Left ventricle myocardium inferior (tissue), 1 donor: ENCODE data around the gene LCE1E. TPM values are rescaled to one million over a fixed set of nuclear protein-coding genes. Genes with fewer than 3 reads are reported as not detected.

Experiments used
- DNase-seq: peaks from one replicate; pipeline ENCODE4 v3.0.0-alpha.2; 2020
- H3K27ac ChIP-seq: fragments of 200-600 bp; replicated peaks from 2 replicates; pipeline ENCODE4 v1.8.0; 2021
- H3K27me3 ChIP-seq: fragments of 200-600 bp; 2 replicates; pipeline ENCODE4 v1.8.0; 2021; ENCODE audit warnings: low read depth
- H3K36me3 ChIP-seq: fragments of 200-600 bp; 2 replicates; pipeline ENCODE4 v1.8.0; 2021
- H3K4me1 ChIP-seq: fragments of 200-600 bp; 2 replicates; pipeline ENCODE4 v1.8.0; 2021
- H3K4me3 ChIP-seq: fragments of 200-600 bp; 2 replicates; pipeline ENCODE4 v1.8.0; 2021; ENCODE audit warnings: mild to moderate bottlenecking, moderate library complexity
- H3K9me3 ChIP-seq: fragments of 200-600 bp; replicated peaks from 2 replicates; pipeline ENCODE4 v1.8.0; 2021
- CTCF ChIP-seq: fragments of 200-600 bp; IDR thresholded peaks from 2 replicates; pipeline ENCODE4 v1.8.0; 2021; ENCODE audit warnings: antibody characterized with exemption, mild to moderate bottlenecking, borderline replicate concordance
- intact Hi-C: fragments of 100-400 bp; cut with micrococcal nuclease; formaldehyde crosslinking; loops from one replicate; pipeline ENCODE4 v1.11.0; 2022
- long read RNA-seq: library from polyadenylated mRNA; unstranded; transcript quantifications from one replicate; pipeline ENCODE4 v2.0.0, GENCODE V29; 2021
- total RNA-seq: library from RNA; stranded (reverse); fragmentation: NEBNext Ultra II Directional; extraction: Animal tissue kit (Norgen Biotek cat#: 25700); gene quantifications from one replicate; pipeline ENCODE4 v1.2.1, GENCODE V29; 2021
- donor health status: DM: no; HTN: yes; CAD: no; lungs with severe emphysema.

The LCE1E gene
- not detected for total RNA-seq
- long read RNA-seq, result 0 reads

- no peak for DNase-seq
- H3K4me3 ChIP-seq, result no peak within 1 kb of the TSS
- no peak for TF ChIP-seq CTCF
- no peak within 1 kb of the TSS for H3K27ac ChIP-seq
- no peaks in the 10 kb centered on the region for H3K36me3 ChIP-seq
- H3K27me3 ChIP-seq, result peaks cover 63% of the 10 kb centered on the region
- H3K9me3 ChIP-seq, result no peaks in the 10 kb centered on the region
- intact Hi-C loops, result no loop called here
- H3K4me1 ChIP-seq, result no peaks in the 10 kb centered on the region
These were observed at the start of gene LCE1E for GRCh38 chr1:152786077-152786476. Gene LCE1E, plus strand, starts transcription at chr1:152786257. Its CDS starts 1,043 bp downstream, at chr1:152787300.

- Histone ChIP-seq H3K4me1 (no peaks in the 10 kb centered on the region), H3K4me3 (no peak overlapping the region), H3K27me3 (peaks cover 6% of the 10 kb centered on the region), H3K9me3 (no peaks in the 10 kb centered on the region), H3K27ac (no peak overlapping the region), H3K36me3 (no peaks in the 10 kb centered on the region)
- DNase-seq, result no peak
- intact Hi-C loops, result no loop called here
- no peak for TF ChIP-seq CTCF
These were observed 48.1 kb upstream of the LCE1E start for GRCh38 chr1:152737997-152738396.

- H3K27ac ChIP-seq, result no peak overlapping the region
- intact Hi-C loops, result no loop called here
- no peaks in the 10 kb centered on the region for H3K4me1 ChIP-seq
- no peaks in the 10 kb centered on the region for H3K9me3 ChIP-seq
- no peaks in the 10 kb centered on the region for H3K36me3 ChIP-seq
- DNase-seq, result no peak
- H3K27me3 ChIP-seq, result peaks cover 6% of the 10 kb centered on the region
- H3K4me3 ChIP-seq, result no peak overlapping the region
- no peak for TF ChIP-seq CTCF
These were observed 46.2 kb upstream of the LCE1E start for GRCh38 chr1:152739841-152740240.

- no peak for DNase-seq
- intact Hi-C loops, result no loop called here
- H3K4me1 ChIP-seq, result no peaks in the 10 kb centered on the region
- H3K9me3 ChIP-seq, result no peaks in the 10 kb centered on the region
- H3K27me3 ChIP-seq, result no peaks in the 10 kb centered on the region
- H3K36me3 ChIP-seq, result no peaks in the 10 kb centered on the region
- H3K27ac ChIP-seq, result no peak overlapping the region
- H3K4me3 ChIP-seq, result no peak overlapping the region
- no peak for TF ChIP-seq CTCF
These were observed 44.4 kb upstream of the LCE1E start for GRCh38 chr1:152741656-152742055.

GRCh38 chr1:152743371-152744145 is 42.5 kb upstream of the LCE1E start:
- no peak overlapping the region for H3K4me3 ChIP-seq
- intact Hi-C loops, result no loop called here
- H3K27ac ChIP-seq, result no peak overlapping the region
- no peaks in the 10 kb centered on the region for H3K9me3 ChIP-seq
- no peak for TF ChIP-seq CTCF
- H3K27me3 ChIP-seq, result no peaks in the 10 kb centered on the region
- no peaks in the 10 kb centered on the region for H3K36me3 ChIP-seq
- no peaks in the 10 kb centered on the region for H3K4me1 ChIP-seq
- no peak for DNase-seq
